ENCODE results near the gene CWC27.

The CWC27 gene

DNA sequence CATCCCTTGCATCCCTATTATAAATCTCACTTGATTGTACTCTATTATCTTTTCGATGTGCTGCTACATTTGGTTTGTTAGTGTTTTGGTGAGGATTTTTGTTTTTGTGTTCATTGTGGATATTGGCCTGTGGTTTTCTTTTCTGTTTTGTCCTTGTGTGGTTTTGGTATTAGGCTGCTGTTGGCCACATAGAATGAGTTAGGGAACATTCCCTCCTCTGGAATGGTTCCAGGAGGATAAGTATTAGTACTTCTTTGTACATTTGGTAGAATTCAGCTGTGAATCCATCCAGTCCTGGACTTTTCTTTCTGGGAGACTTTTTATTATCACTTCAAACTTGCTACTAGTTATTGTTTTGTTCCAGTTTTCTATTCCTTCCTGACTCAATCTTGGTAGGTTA lies 287.2 kb downstream of the CWC27 start:
- no peaks in the 10 kb centered on the region for H3K36me3 ChIP-seq (ENCODE audit: control insufficient read depth, insufficient read depth, low read length)
- H3K9ac ChIP-seq (ENCODE audit: low read length) = no peak overlapping the region
- H3K27me3 ChIP-seq (ENCODE audit: control insufficient read depth, insufficient read depth, low read length) = no peaks in the 10 kb centered on the region
- no peaks in the 10 kb centered on the region for H3K9me3 ChIP-seq (ENCODE audit: control insufficient read depth, low read length)
- H3K4me1 ChIP-seq (ENCODE audit: control insufficient read depth, insufficient read depth, low read length) = no peaks in the 10 kb centered on the region
- no peak overlapping the region for H3K4me3 ChIP-seq (ENCODE audit: low read length)

DNA sequence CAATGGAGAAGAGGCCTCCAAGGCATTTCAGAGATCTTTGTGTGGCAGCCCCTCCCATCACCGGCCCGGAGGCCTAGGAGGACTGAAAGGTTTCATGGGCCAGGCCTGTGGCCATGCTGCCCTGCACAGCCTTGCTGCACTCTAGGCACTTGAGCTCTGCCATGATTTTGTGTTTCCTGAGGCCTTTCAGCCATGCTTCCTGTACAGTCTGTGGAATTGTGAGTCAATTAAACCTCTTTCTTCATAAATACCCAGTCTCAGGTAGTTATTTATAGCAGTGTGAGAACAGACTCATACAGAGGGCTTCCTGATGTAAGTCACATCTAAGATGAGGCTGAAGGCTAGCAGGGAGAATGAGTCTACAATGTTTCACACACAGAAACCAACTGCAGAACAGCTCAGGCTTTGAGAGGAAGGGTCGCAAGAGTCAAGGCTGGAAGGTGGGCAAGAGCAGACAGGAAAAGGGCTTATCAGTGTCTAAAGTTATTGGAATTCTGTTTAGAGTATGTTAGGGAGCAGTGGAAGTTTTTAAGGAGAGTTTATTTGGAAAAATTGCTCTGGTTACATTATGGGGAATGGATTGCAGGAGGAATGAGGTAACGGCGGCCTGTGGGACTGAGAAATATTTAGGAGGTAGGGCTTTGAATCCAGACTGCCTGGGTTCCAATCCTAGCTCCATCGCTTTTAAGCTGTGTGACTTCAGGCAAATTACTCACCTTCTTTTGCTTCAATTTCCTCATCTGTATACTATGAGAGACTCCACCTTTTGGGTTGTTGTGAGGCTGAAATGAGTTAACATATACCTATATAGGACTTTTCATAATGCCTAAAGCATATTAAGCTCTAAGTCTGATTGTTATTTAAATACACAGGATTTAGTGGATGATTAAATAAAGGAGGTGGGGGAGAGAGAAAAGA lies 291.2 kb downstream of the CWC27 start:
- no peak overlapping the region for H3K4me3 ChIP-seq (ENCODE audit: low read length)
- peaks cover 6% of the 10 kb centered on the region for H3K4me1 ChIP-seq (ENCODE audit: control insufficient read depth, insufficient read depth, low read length)
- no peak overlapping the region for H3K9ac ChIP-seq (ENCODE audit: low read length)
- H3K9me3 ChIP-seq (ENCODE audit: control insufficient read depth, low read length) = no peaks in the 10 kb centered on the region
- H3K36me3 ChIP-seq (ENCODE audit: control insufficient read depth, insufficient read depth, low read length) = no peaks in the 10 kb centered on the region
- no peaks in the 10 kb centered on the region for H3K27me3 ChIP-seq (ENCODE audit: control insufficient read depth, insufficient read depth, low read length)

DNA sequence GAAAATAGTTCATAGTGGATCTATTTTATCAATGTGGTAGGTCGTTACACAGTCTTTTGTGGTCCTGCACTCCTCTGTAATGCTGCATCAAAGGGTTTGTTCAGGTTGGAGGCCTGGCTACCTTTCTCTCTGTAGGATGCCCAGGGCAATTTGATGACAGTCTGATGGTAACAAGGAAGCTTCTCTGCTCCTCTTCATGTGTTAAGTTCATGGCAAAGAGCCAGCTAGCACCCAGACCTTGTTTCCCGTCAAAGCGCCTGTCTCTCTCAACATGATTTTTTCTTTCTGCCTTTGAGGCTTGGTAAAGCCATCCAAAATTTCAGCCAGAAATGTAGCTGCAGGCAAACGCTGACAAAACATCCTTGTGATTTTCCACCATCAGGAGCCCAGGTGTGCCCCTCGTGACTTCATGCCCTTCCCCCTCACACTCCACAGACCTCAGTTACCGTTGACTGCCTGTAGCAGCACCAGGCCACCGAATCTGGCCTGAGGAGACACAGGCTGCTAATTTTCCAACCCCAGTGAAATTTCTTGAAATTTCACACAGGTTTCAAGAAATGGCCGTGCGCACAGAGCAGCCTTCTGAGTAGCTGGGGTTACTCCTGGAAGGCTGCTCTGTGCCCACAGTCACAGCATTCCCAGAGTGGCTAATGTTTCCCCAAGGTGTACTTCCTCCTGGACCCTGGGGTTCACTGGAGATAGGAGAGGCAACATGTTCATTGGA lies 292.7 kb downstream of the CWC27 start:
- no peak overlapping the region for H3K4me3 ChIP-seq (ENCODE audit: low read length)
- H3K4me1 ChIP-seq (ENCODE audit: control insufficient read depth, insufficient read depth, low read length) = peaks cover 6% of the 10 kb centered on the region
- H3K27me3 ChIP-seq (ENCODE audit: control insufficient read depth, insufficient read depth, low read length) = no peaks in the 10 kb centered on the region
- H3K9ac ChIP-seq (ENCODE audit: low read length) = no peak overlapping the region
- no peaks in the 10 kb centered on the region for H3K9me3 ChIP-seq (ENCODE audit: control insufficient read depth, low read length)
- H3K36me3 ChIP-seq (ENCODE audit: control insufficient read depth, insufficient read depth, low read length) = no peaks in the 10 kb centered on the region

DNA sequence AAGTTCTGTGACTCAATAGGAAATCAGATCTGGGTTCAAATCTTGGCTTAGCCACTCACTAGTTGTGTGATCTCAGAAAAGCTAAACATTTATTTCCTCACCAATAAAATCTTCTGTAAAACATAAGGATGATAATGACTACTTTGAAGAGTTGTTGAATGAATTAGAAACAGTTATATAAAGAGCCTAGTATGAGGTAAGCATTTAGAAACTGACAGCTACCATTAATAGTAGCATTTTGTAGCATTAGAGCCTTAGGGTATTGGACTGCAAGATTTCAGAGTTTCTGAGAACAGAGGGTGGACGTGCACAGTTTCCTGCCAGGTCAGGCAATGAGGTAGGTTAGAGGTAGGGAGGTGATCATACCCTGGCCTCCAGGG lies 293.2 kb downstream of the CWC27 start:
- H3K4me1 ChIP-seq (ENCODE audit: control insufficient read depth, insufficient read depth, low read length) = peaks cover 6% of the 10 kb centered on the region
- H3K9ac ChIP-seq (ENCODE audit: low read length) = no peak overlapping the region
- no peaks in the 10 kb centered on the region for H3K27me3 ChIP-seq (ENCODE audit: control insufficient read depth, insufficient read depth, low read length)
- no peak overlapping the region for H3K4me3 ChIP-seq (ENCODE audit: low read length)
- no peaks in the 10 kb centered on the region for H3K36me3 ChIP-seq (ENCODE audit: control insufficient read depth, insufficient read depth, low read length)
- H3K9me3 ChIP-seq (ENCODE audit: control insufficient read depth, low read length) = no peaks in the 10 kb centered on the region

DNA sequence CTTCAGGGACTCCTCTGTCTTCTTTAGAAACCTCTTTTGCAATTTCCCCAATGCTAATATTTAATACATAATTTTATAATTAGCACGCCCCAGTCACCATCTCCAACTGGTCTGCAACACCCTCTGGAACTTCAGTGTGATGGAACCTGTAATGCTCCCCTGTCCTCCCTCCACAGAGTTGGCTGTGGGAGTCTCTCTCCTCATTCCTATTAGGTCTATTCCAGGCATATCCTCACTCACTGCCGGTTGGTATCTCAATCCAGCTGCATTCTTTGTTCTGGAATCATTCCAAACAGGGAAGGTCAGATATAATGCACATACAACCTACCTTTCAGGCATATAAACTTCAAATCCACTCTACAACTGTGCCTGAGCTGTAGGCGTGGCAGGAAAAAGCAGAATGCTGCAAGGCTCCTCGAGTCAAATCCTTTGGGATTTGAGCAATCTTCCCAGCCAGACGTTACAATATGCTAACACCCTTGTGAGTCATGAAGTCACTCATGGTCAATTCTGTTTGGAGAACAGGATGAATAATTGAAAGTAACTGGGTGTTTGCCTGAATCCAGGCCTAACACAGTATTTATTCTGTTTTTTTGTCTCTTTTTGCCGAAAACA lies 293.8 kb downstream of the CWC27 start:
- Histone ChIP-seq H3K27me3 (ENCODE audit: control insufficient read depth, insufficient read depth, low read length) (no peaks in the 10 kb centered on the region), H3K4me3 (ENCODE audit: low read length) (no peak overlapping the region), H3K9ac (ENCODE audit: low read length) (no peak overlapping the region), H3K36me3 (ENCODE audit: control insufficient read depth, insufficient read depth, low read length) (no peaks in the 10 kb centered on the region), H3K4me1 (ENCODE audit: control insufficient read depth, insufficient read depth, low read length) (peaks cover 6% of the 10 kb centered on the region), H3K9me3 (ENCODE audit: control insufficient read depth, low read length) (no peaks in the 10 kb centered on the region)

DNA sequence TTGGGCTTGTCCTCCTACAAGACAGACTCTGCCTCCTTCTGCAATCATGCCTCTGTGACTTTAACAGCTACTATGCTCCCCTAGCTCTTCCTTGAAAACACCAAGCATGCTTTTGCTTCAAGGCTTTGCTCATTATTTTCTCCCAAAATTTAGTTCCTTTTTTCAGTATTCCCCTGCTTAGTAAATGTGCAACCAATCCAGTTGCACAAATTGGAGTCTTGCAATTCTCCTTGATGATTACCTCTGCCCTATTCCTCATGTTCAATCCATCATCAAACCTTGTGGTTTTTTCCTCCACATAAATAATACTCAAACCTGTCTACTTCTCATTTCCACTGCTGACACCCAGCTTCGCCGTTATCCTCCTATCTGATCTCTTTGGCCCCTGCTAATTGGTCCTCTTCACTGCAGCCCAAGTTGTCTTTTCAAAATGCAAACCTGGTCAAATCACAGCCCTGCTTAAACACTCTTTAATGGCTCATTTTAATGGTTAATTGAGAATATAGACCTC lies 296.3 kb downstream of the CWC27 start:
- no peak overlapping the region for H3K4me3 ChIP-seq (ENCODE audit: low read length)
- peaks cover 6% of the 10 kb centered on the region for H3K4me1 ChIP-seq (ENCODE audit: control insufficient read depth, insufficient read depth, low read length)
- H3K36me3 ChIP-seq (ENCODE audit: control insufficient read depth, insufficient read depth, low read length) = no peaks in the 10 kb centered on the region

DNA sequence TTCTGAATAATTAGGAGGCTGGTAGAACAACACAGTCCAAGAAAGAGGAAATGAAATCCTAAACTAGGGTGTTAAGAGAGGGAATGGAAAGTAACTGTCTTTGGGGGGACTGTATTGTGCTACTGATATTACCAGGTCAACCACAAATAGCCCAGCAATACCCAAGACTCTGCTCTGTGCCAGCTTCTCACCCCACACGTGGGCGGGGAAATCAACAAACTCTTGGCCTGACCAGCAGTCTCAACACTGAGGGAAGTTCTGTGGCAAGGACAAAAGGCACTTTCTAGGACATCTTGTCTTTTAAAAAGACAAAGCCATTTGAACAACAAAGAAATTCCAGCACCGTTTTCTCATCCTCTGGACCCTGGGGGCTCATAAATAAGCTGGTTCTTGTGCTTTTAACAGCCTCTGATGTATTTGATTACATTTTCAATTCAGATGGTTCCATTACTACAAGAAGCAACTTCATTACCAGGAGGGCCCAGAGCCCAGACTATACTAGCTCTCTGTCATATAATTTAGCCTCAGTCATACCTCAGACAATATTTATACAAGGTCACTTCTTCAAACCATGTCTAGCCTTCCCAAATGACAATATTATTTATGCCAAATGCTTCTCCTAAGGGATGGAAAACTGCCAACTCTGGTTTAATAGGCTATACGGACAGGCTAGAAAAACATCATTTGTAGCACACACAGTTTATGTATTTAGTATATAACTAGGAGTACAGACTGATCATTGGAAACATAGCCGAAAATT lies 297.8 kb downstream of the CWC27 start:
- H3K4me1 ChIP-seq (ENCODE audit: control insufficient read depth, insufficient read depth, low read length) = peaks cover 6% of the 10 kb centered on the region
- H3K9me3 ChIP-seq (ENCODE audit: control insufficient read depth, low read length) = no peaks in the 10 kb centered on the region
- no peaks in the 10 kb centered on the region for H3K27me3 ChIP-seq (ENCODE audit: control insufficient read depth, insufficient read depth, low read length)
- no peak overlapping the region for H3K4me3 ChIP-seq (ENCODE audit: low read length)
- no peak overlapping the region for H3K9ac ChIP-seq (ENCODE audit: low read length)
- no peaks in the 10 kb centered on the region for H3K36me3 ChIP-seq (ENCODE audit: control insufficient read depth, insufficient read depth, low read length)

More for the DNA sequence above, 296.3 kb downstream of the CWC27 start:
- H3K27me3 ChIP-seq (ENCODE audit: control insufficient read depth, insufficient read depth, low read length) = no peaks in the 10 kb centered on the region
- H3K9me3 ChIP-seq (ENCODE audit: control insufficient read depth, low read length) = no peaks in the 10 kb centered on the region
- H3K9ac ChIP-seq (ENCODE audit: low read length) = no peak overlapping the region

DNA sequence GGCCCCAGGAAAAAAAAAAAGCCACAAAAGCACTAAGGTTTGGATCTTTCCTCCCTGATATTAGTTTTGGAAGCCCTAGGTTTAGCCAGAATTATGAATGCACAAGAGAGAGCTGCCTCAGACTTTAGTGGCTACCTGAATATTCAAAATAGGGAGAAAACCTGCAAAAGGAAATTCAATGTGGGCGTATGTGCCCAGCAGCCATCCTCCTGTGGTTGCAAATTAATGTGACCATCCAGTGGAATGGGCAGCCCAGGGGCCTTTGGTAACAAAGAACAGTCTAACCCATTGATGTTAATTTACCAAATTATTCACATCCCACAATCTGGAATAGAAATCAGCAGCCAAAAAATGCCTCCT lies 298.4 kb downstream of the CWC27 start:
- Histone ChIP-seq H3K4me3 (ENCODE audit: low read length) (no peak overlapping the region), H3K27me3 (ENCODE audit: control insufficient read depth, insufficient read depth, low read length) (no peaks in the 10 kb centered on the region), H3K9me3 (ENCODE audit: control insufficient read depth, low read length) (no peaks in the 10 kb centered on the region), H3K36me3 (ENCODE audit: control insufficient read depth, insufficient read depth, low read length) (no peaks in the 10 kb centered on the region), H3K4me1 (ENCODE audit: control insufficient read depth, insufficient read depth, low read length) (peaks cover 6% of the 10 kb centered on the region), H3K9ac (ENCODE audit: low read length) (no peak overlapping the region)
